AG04449 (cell line): Measurements from ENCODE around the gene JPH3.

Experiments
- CTCF ChIA-PET: fragments of 350-600 bp; formaldehyde crosslinking; extraction: SDS; loops from one replicate; lab custom pipeline; 2021; ENCODE audit warnings: antibody characterized with exemption; lab: Yijun Ruan, JAX
- POLR2A ChIA-PET: fragments of 400-600, 350-600 bp; formaldehyde crosslinking; extraction: SDS; loops from one replicate; lab custom pipeline; 2020; ENCODE audit warnings: antibody characterized with exemption, inconsistent platforms; lab: Yijun Ruan, JAX
- DNase-seq: peaks from one replicate; pipeline ENCODE4 v3.0.0-alpha.2; 2010; ENCODE audit warnings: low read depth, low spot score
- H3K4me3 ChIP-seq: 2 replicates; pipeline ENCODE4 v1.5.1; 2011; ENCODE audit warnings: low read depth, mild to moderate bottlenecking, control low read depth, low read length
- CTCF ChIP-seq: IDR thresholded peaks from one replicate; pipeline ENCODE4 v1.5.1; 2011; ENCODE audit warnings: mild to moderate bottlenecking, moderate library complexity, low read length, control low read depth, inconsistent platforms; ENCODE audit not compliant: insufficient read depth; ENCODE audit errors: missing control alignments

The JPH3 gene

DNA sequence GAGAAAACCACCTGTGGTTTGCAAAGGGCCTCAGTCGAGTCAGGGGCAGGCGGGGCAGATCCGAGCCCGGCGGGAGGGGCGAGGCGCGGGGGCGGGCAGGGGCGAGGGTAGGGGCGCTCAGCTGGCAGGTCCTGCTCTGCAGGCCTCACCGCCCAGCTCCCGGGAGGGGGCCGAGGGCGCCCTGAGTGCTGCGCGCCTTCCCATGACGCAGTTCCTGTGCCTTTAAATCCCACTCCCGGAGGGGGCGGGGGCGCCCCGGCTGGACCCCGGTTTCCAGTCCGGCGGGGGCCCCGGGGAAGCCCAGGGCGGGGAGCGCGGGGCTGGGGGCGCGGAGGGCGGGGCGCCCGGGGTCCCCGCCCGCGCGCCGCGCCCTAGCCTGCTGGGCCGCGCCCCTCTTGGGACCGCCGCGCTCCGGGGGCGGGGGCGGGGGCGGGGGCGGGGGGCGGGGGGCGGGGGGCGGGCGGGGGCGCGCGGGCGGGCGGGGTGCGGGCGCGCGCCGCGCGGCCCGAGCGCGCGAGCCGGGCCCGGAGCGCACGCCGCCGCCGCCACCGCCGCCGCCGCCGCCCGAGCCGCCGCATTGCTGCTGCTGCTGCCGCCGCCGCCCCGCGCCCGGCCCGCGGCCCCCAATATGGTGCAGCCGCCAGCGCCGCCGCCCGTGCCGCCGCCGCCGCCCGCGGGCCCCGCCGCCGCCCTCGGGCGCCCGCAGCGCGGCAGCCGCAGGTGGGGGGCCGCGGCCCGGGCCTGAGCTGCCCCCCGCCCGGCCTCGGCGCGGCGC lies at the start of gene JPH3:
JPH3 (plus strand) TSS at position 508 of the 775 bp plus-strand sequence. CDS start 639 bp downstream, outside the sequence.
- no peak for DNase-seq
- ChIA-PET CTCF (no interaction called here), POLR2A (no interaction called here)
- TF ChIP-seq CTCF = no peak
- no peak within 1 kb of the TSS for H3K4me3 ChIP-seq

DNA sequence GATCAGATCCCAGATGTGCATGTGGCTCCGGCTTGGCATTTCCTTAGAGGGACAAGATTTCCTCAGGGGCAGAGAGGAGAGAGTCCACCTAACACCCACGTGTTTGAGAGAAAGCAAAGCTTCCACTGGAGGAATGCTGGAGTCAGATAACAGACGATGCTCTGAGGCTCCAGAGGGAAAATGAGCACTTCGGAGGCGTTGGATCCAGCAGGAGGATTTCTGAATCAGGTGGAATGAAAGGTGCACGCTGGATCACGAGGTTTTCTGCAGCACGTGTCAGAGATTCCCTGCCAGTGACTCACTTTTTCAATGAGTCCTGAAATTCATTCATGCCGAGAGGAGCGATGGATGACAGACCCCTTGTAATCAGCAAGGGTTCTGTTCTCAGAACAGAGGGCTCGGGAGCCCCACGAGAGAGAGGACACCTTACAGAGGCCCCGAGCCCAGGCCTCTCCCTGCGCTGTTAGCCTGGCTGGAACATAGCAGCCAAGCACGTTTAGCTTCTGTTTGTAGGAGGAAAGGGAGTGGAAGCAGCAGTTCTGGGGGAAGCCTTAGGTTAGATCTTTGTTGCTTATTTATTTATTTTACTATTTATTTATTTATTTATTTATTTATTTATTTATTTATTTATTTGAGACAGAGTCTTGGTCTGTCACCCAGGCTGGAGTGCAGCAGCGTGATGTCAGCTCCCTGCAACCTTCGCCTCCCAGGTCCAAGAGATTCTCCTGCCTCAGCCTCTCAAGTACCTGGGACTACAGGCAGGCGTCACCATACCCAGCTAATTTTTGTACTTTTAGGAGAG lies 49.3 kb upstream of the JPH3 start:
- no peak for TF ChIP-seq CTCF
- CTCF ChIA-PET = interaction anchor here (1.3 to 1.7 kb wide), 3 partner anchors 9 to 11 kb away, joined by 4 to 5 read pairs (median 4); no protein-coding TSS in a partner anchor
- H3K4me3 ChIP-seq = no peak overlapping the region
- POLR2A ChIA-PET = no interaction called here
- DNase-seq = no peak

DNA sequence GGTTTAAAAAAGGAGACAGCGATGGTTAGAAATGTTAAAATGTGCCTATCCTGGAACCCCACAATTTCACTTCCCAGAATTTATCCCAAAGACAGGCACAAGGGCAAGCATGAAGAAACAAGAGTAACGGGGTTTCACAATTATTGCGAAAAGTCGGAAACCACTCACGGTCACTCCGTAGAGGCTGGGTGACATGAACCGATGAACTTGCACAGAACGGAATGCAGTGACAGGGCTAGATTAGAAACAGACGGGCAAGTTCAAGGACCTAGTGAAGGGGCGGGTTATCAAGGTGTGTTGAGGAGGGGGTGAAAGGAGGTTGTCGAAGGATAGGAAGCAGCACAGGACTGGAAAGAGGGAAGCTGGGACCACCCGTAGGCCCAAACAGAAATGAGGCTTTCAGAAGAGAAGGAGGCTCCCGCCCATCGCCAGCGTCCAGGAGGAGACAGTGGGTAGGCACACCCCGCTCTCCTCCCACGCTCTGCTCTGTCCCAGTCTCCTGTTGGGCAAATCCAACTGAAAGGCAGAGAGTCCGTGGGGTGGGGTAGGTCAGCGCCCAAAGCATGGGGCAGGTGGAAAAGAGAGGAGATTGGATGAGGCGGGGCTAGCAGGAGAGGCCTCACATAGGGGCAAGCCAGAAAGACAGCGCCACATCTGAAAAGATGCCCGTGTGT lies 47.4 kb upstream of the JPH3 start:
- ChIA-PET POLR2A (no interaction called here), CTCF (interaction anchor here (1.7 kb wide), 1 partner anchor 81 kb away, joined by 4 read pairs; no protein-coding TSS in a partner anchor)
- no peak for TF ChIP-seq CTCF
- DNase-seq = no peak
- H3K4me3 ChIP-seq = no peak overlapping the region

DNA sequence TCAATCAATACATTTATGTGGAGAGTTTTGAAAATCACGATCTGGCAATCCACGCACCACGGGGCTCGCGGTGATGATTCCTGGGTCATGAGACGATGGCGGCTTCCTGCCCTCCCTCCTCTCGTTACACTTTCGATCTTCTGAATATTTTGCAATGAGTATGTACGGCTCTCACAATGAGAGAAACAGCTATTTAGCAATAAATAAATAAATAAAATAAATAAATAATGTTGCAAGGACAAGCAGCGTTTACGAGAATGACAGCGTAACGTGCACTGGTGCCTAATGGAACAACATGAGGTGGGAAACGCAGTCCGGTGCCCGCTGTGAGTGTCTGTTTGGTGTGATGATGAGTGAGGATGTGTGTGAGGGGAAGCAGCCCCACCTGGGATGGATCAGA lies 46.7 kb upstream of the JPH3 start:
- POLR2A ChIA-PET = interaction anchor here (1.7 kb wide), 1 partner anchor 26 kb away, joined by 4 read pairs; no protein-coding TSS in a partner anchor
- no peak for TF ChIP-seq CTCF
- H3K4me3 ChIP-seq = no peak overlapping the region
- CTCF ChIA-PET = interaction anchor here (0.6 to 2.5 kb wide), 2 partner anchors 15 to 16 kb away, joined by 3 to 10 read pairs; no protein-coding TSS in a partner anchor
- DNase-seq = no peak

- no peak for TF ChIP-seq CTCF
- CTCF ChIA-PET = interaction anchor here (1.2 to 2.5 kb wide), 2 partner anchors 14 to 79 kb away, joined by 3 to 10 read pairs; no protein-coding TSS in a partner anchor
- no peak for DNase-seq
- POLR2A ChIA-PET = interaction anchor here (1.7 kb wide), 1 partner anchor 25 kb away, joined by 4 read pairs; no protein-coding TSS in a partner anchor
- no peak overlapping the region for H3K4me3 ChIP-seq
Measured at GRCh38 chr16:87556941-87557459, 45.3 kb upstream of the JPH3 start.
